Head of caudate nucleus (tissue), 42 donors: ENCODE results near the gene CPLANE1.
"Not testable (repeated sequence)": the region's sequence is repeated elsewhere in the genome, so short reads cannot be mapped to it uniquely, and the experiment has no call there.

ENCODE experiments used
- DNase-seq, 42 donors: peaks; one replicate each; pipeline versions ENCODE4 v3.0.0 to v3.0.0-alpha.2; 2020 to 2021; ENCODE audit warnings: mixed read lengths in 7 of 42
- intact Hi-C: fragments of 100-400 bp; cut with DNase I; formaldehyde crosslinking; loops from one replicate; pipeline ENCODE4 v1.15.0; 2022

Gene CPLANE1

GRCh38 chr5:37136694-37137093 is 112.5 kb downstream of the CPLANE1 start:
- no peak for DNase-seq
- intact Hi-C loops = no loop called here

GRCh38 chr5:37135312-37135711 is 113.9 kb downstream of the CPLANE1 start:
- DNase-seq, intact Hi-C loops: not testable (repeated sequence)

- intact Hi-C loops = no loop called here
These were observed 115.2 kb downstream of the CPLANE1 start for GRCh38 chr5:37133939-37134338.

GRCh38 chr5:37132646-37133045 is 116.5 kb downstream of the CPLANE1 start:
- intact Hi-C loops = no loop called here
- DNase-seq = no peak

More at GRCh38 chr5:37133939-37134338, 115.2 kb downstream of the CPLANE1 start:
- no peak for DNase-seq

- intact Hi-C loops = no loop called here
- no peak for DNase-seq
These were observed 127.7 kb downstream of the CPLANE1 start for GRCh38 chr5:37121465-37121864.

GRCh38 chr5:37121027-37121426 is 128.1 kb downstream of the CPLANE1 start:
- intact Hi-C loops = no loop called here
- no peak for DNase-seq

GRCh38 chr5:37120270-37120669 is 128.9 kb downstream of the CPLANE1 start:
- peak in 2 of 42 donors; percentile 3 to 13 for DNase-seq
- intact Hi-C loops = no loop called here

GRCh38 chr5:37116359-37116758 is 132.8 kb downstream of the CPLANE1 start:
- DNase-seq = no peak
- intact Hi-C loops = no loop called here

GRCh38 chr5:37112383-37112991 is 136.7 kb downstream of the CPLANE1 start:
- intact Hi-C loops = no loop called here
- DNase-seq = no peak

- intact Hi-C loops = no loop called here
- DNase-seq = no peak
These were observed 137.5 kb downstream of the CPLANE1 start for GRCh38 chr5:37111426-37112382.

- DNase-seq = no peak
- intact Hi-C loops = no loop called here
These were observed 139.0 kb downstream of the CPLANE1 start for GRCh38 chr5:37110135-37110534.

GRCh38 chr5:37109338-37109737 is 139.8 kb downstream of the CPLANE1 start:
- DNase-seq = no peak

GRCh38 chr5:37103302-37103701 is 145.9 kb downstream of the CPLANE1 start:
- intact Hi-C loops = no loop called here
- no peak for DNase-seq

More at GRCh38 chr5:37109338-37109737, 139.8 kb downstream of the CPLANE1 start:
- intact Hi-C loops = no loop called here

GRCh38 chr5:37099267-37099666 is 149.9 kb downstream of the CPLANE1 start:
- DNase-seq, intact Hi-C loops: not testable (repeated sequence)

- DNase-seq, intact Hi-C loops: not testable (repeated sequence)
These were observed 155.4 kb downstream of the CPLANE1 start for GRCh38 chr5:37093795-37094194.

GRCh38 chr5:37090781-37091180 is 158.4 kb downstream of the CPLANE1 start:
- DNase-seq = no peak
- intact Hi-C loops = no loop called here

- no peak for DNase-seq
- intact Hi-C loops = no loop called here
These were observed 159.0 kb downstream of the CPLANE1 start for GRCh38 chr5:37090123-37090726.

- DNase-seq = no peak
- intact Hi-C loops = no loop called here
These were observed 161.2 kb downstream of the CPLANE1 start for GRCh38 chr5:37088009-37088408.

- no peak for DNase-seq
- intact Hi-C loops = no loop called here
These were observed 162.6 kb downstream of the CPLANE1 start for GRCh38 chr5:37086466-37087173.
